Kidney tubule cell (primary cell): Measurements from ENCODE around the gene AFF1.

ENCODE experiments used
- DNase-seq: peaks from one replicate; pipeline ENCODE4 v3.0.0-alpha.2; 2018; ENCODE audit warnings: low spot score

Gene AFF1

GRCh38 chr4:87035881-87036509 lies 101.2 kb downstream of the AFF1 start:
- DNase-seq: no peak

- no peak for DNase-seq
Observed at GRCh38 chr4:87036713-87037112, 101.9 kb downstream of the AFF1 start.

GRCh38 chr4:87037171-87037570 lies 102.4 kb downstream of the AFF1 start:
- peak; percentile 57 for DNase-seq

- no peak for DNase-seq
Observed at GRCh38 chr4:87037671-87038334, 103.0 kb downstream of the AFF1 start.

- peak; percentile 99 for DNase-seq
Observed at GRCh38 chr4:87038837-87039615, 104.2 kb downstream of the AFF1 start.

- no peak for DNase-seq
Observed at GRCh38 chr4:87041141-87041540, 106.3 kb downstream of the AFF1 start.

- no peak for DNase-seq
Observed at GRCh38 chr4:87042221-87042620, 107.4 kb downstream of the AFF1 start.

- DNase-seq: peak; percentile 60
Observed at GRCh38 chr4:87042986-87043820, 108.4 kb downstream of the AFF1 start.

GRCh38 chr4:87044511-87045233 lies 109.9 kb downstream of the AFF1 start:
- DNase-seq: peak; percentile 95

- no peak for DNase-seq
Observed at GRCh38 chr4:87045234-87045558, 110.4 kb downstream of the AFF1 start.

GRCh38 chr4:87045659-87046058 lies 110.8 kb downstream of the AFF1 start:
- DNase-seq: no peak

- no peak for DNase-seq
Observed at GRCh38 chr4:87046121-87046551, 111.3 kb downstream of the AFF1 start.

- no peak for DNase-seq
Observed at GRCh38 chr4:87047281-87047798, 112.5 kb downstream of the AFF1 start.

GRCh38 chr4:87049508-87049907 lies 114.7 kb downstream of the AFF1 start:
- DNase-seq: no peak

GRCh38 chr4:87050596-87050995 lies 115.8 kb downstream of the AFF1 start:
- DNase-seq: no peak

- DNase-seq: no peak
Observed at GRCh38 chr4:87051121-87051713, 116.4 kb downstream of the AFF1 start.

- no peak for DNase-seq
Observed at GRCh38 chr4:87052615-87053014, 117.8 kb downstream of the AFF1 start.

- DNase-seq: no peak
Observed at GRCh38 chr4:87053176-87053658, 118.4 kb downstream of the AFF1 start.

- DNase-seq: no peak
Observed at GRCh38 chr4:87053802-87054767, 119.3 kb downstream of the AFF1 start.

- no peak for DNase-seq
Observed at GRCh38 chr4:87054900-87055299, 120.1 kb downstream of the AFF1 start.
